Iris pigment epithelial cell (primary cell): ENCODE results near the gene DMKN.
A peak's percentile ranks its signal among the peaks of the same experiment; 100 is the strongest.
"Not testable (repeated sequence)": the region's sequence is repeated elsewhere in the genome, so short reads cannot be mapped to it uniquely, and the experiment has no call there.

Experiments
- DNase-seq: peaks from one replicate; pipeline ENCODE4 v3.0.0-alpha.2; 2011; ENCODE audit warnings: low read depth

Gene DMKN

DNA sequence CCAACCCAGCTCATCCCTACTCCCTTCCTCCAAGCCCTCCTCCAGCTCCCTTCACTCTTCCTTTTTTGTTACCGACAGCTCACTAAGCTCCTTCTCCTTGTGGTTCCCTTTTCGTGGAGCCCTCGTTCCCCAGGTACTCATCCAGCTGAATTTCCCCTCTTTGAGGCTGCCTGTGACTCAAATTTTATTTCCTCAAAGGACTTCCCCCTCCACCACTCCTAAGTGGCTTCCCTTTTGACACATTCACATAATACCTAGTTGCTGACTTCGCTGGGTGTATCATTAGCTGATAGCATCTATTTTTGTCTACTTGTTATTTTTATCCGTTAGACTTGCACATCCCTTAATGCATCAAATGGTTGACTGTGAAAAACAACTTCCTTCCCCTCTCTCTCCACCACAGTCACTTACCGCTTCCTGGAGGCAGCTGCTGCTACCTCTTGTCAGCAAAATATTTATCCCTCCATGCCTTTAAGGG, 50.9 kb downstream of the DMKN start:
- no peak for DNase-seq

DNA sequence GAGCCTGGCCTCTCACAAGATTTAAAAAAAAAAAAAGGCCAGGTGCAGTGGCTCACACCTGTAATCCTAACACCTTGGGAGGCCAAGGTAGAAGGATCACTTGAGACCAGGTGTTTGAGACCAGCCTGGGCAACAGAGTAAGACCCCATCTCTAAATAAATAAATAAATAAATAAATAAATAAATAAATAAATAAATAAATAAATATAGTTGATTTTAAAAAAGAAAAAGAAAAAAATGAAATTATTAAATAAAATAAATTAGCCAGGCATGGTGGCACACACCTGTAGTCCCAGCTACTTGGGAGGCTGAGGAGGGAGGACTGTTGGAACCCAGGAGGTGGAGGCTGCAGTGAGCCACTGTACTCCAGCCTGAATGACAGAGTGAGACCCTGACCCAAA, 51.7 kb downstream of the DMKN start:
- not testable (repeated sequence) for DNase-seq

DNA sequence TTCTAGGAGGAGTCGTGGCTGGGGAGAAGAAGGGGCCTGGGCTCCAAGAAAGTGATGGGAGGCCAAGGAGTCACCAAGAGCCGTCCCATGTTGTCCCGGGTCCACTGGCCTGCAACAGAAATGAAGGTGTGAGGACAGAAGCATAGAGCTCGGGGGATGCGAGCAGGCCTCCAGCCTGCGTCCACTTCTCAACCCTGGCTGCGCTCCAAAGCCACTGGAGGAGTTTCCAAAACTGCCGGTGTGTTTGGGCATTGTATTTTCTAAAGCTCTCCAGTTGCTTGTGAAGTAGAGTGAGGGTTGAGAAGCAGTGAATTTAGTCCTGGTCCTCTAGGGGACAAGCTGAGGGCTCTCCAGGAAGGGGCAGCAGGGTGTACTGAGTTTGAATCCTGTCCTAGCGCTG, 52.4 kb downstream of the DMKN start:
- no peak for DNase-seq

DNA sequence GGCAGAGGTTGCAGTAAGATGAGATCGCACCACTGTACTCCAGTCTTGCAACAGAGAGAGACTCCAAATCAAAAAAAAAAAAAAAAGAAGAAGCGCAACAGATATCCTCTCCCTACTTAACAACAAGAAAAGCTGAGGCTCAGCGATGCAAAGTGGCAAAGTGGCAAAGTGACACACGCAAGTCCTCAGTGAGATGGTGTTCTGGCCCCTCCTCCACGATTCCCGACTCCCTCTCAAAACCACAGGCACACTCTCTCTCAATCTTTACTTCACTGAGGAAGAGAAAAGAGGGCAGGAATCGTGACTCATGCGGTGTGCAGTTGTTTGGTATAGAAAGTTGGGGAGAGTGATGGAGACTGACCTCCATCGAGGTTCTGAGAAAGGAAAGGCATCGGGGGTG, 52.8 kb downstream of the DMKN start:
- DNase-seq, result peak; percentile 3

DNA sequence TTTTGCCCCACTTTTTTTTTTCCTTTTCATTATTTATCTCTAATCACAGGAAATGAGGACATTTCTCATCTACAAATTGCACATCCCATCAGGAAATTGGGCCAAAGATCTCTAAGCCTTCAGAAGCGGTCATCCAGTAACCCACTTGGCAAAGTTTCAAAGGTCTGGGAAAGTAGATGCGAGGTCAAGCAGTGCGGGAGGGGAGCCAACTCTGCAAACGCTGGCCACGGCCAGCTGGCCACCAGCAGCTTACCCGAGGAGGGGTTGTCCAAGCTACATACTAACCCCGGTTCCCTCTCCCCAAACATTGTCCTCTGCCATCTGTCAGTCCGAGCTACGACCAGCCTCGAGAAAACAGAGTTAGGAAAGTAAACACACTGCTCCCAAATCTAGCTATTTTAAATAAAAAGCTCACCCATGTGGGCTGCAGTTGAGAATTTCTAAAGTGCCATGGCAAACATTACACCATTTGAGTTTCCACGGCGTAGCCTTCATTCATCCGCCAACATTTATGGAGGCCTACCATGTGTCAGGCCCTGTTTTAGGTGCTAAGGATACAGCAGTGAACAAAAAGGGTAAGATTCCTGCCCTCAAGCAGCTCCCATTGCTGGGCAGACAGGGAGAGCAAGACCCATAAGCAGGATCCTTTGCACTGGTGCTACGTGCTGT, 53.9 kb downstream of the DMKN start:
- DNase-seq, result peak; percentile 29

DNA sequence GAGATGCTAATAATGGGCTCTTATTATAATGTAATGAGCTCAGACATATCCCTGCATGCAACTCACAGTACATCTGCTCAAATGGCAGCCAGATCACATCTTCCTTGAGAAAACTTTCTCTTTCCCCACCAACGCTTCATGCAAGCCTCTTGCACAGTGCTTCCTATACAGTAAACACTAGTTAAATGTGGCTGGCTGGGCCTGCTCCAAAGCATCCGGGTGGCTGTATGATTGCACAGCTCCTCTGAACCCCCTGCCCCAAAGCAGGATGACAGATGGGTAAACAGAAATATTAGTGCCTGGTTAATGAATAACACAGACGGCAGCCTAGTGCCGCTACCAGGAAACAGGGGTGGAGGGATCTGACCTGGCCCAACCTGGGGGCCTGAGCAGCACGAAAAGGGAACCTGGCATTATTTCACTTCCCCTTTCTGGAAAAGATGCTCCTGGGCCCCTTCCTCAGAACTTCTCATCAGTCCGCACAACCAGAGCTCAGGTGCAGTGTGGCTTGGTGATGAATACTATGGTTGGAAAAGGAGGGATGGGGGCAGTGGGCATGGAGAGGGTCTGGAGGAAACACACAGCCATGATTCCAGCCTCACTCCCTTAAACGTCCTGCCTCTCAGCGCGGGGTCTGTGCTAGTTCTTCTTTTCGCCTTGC, 54.6 kb downstream of the DMKN start:
- peak; percentile 3 for DNase-seq

DNA sequence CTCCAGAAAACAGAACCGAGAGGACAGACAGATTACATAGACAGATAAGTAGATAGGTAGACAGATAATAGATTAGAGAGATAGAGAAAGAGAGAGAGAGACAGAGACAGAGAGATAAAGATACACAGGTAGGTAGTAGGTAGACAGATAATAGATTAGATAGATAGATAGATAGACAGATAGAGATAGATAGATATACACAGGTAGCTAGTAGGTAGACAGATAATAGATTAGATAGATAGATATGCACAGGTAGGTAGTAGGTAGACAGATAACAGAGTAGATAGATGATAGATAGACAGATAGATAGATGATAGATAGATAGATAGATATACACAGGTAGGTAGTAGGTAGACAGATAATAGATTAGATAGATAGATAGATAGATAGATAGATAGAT, 55.3 kb downstream of the DMKN start:
- DNase-seq, result no peak

DNA sequence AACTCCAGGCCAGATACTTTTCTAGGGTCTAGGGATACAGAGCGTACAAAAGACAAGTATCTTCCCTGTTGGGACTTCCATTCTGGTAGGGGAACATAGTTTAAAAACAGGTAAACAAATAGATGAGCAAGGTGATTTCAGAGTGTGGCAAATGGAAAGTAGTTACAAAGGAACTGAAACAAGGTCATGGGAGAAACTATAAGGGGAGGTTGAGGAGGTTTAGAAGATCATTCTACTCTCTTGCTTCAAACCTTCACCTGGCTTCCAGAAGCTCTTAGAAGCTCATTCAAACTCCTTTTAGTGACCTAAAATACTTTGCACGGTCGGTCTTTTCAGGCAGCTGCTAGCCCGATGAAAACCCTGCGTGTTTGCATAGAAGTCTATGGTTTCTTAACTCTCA, 56.3 kb downstream of the DMKN start:
- no peak for DNase-seq

DNA sequence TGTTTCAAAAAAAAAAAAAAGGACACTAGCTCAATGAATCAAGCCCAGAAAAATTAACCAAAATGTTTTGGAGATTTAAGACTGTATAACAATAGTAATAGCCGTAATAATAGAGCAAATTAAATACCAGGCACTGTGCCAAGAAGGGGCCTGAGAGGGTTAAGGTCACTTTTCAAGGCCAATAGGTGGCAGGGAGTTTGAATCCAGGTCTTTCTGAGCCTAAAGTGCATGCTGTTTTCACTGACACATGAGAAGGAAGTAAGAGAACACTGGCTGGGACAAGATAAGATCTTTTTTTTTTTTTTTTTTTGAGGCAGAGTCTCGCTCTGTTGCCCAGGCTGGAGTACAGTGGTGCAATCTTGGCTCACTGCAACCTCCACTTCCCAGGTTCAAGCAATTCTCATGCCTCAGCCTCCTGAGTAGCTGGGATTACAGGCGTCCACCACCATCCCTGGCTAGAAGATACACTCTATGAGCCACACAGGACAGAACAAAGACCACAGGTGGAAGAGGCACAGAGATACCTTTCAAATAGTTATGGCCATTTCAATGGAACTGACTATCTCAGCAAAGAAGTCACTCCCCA, 57.7 kb downstream of the DMKN start:
- DNase-seq, result no peak

DNA sequence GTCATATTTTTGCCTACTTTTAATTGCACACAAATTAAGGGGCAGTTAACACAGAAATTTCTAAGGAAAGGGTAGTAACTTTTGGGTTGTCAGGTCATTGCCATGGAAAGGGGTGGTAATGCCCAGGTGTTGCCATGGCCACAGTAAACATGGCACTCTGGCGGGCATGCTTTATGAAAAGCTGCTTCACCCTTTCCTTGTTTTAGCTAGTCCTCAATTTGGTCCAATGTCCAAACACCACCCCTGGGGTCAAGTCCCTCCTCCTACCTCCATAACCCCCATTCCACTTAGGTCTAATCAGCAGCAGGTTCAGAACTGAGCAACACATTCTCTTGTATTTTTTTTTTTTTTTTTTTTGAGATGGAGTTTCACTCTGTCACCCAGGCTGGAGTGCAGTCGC, 58.8 kb downstream of the DMKN start:
- DNase-seq, result no peak

DNA sequence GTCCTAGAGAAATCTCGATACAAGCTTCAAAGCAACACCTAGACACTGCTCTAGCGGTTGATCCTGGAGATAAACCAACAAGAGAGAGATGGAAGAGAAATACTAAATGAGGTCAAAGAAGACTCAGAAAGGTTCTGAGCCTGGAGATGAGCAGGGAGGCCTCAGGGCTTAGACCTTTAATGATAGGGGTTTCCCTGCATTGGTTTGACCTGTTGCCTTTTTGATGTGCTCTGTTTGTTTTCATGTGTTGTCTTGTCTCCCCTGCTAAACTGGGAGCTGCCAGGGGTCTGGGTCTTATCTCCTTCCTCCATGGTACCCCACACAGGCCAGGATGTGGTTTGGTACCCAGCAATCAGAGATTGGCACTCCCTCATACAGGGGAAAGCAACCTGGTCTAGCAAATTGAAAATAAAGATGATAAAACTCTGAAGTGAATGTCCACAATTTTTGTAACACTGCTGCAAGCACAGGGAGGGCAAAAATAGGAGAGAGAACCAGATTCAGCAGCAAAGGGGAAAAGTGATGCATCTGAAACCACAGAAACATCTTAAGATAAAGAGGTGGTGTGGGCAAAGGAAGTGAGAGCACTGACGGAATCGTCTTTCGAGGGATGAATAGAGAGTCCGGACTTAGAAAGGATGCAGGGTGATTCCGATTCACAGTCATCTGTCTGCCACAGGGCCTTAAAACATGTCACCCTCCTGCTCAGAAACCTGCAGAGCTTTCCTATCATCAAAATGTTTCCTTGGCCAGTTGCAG, 61.9 kb downstream of the DMKN start:
- DNase-seq, result no peak

DNA sequence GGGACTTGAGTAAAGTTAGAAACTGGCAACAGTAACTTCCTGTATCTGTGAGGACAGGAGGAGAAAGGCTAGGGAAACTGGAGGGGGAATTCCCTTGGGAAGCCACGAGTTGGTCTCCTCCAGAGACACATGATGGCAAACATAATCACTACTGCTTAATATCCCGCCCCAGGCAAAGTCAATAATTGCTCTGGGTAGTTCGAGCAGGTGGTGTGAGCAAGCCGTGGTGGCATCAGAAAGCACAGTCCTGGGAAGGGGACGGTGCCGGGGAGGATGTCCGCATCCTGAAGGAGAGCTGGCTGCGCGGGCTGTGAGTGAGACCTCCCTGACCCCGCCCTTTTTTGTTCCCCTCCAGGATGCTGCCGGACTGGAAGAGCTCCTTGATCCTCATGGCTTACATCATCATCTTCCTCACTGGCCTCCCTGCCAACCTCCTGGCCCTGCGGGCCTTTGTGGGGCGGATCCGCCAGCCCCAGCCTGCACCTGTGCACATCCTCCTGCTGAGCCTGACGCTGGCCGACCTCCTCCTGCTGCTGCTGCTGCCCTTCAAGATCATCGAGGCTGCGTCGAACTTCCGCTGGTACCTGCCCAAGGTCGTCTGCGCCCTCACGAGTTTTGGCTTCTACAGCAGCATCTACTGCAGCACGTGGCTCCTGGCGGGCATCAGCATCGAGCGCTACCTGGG, 63.9 kb downstream of the DMKN start:
- no peak for DNase-seq

DNA sequence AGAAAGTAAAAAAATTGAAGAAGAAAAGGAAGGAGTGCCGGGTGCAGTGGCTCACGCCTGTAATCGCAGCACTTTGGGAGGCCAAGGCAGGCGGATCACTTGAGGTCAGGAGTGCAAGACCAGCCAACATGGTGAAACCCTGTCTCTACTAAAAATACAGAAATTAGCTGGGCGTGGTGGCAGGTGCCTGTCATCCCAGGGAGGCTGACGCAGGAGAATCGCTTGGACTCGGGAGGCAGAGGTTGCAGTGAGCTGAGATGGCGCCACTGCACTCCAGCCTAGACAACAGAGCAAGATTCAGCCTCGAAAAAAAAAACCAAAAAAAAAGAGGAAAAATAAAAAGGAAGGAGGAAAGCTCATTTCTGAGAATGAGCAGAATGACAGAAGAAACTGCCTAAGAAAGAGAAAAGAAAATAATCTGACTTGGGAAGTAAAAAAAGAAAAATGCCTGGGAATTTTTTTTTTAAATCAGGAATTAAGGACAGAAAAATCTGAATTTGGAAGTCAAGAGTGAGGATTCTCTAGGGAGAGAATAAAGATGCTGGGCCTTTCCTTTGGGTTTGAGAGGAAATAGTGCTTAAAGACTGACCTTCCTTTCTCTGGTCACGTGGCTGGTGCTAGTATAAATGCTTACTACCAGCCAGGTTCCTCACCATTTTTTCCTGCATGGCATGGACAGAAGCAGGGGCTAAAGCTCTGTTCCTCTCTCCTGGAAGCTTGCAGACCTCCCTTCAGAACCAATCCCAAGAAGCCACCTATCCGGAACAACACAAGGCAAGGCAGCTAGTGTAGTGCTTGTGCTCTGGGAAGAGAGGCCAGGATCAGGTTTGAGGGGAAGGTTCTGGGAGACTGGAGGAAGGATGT, 65.6 kb downstream of the DMKN start, which contains the start of gene FFAR2:
FFAR2 (plus strand) TSS at position 652 of the 864 bp plus-strand sequence. CDS start 1,458 bp downstream, outside the sequence.
- DNase-seq, result no peak
